Endothelial cell of umbilical vein (primary cell): ENCODE results near the gene SH3PXD2B. TPM values are rescaled to one million over a fixed set of nuclear protein-coding genes. Genes with fewer than 3 reads are reported as not detected.

Experiments used
- BruUV-seq: library from RNA; stranded (reverse); fragments of 400-500 nt; replicated peaks from 2 replicates; lab custom pipeline; 2021; lab: Mats Ljungman, UMichigan
- CTCF ChIA-PET: fragments of 300-600, 350-600 bp; sonication (Branson Sonifier 250); formaldehyde crosslinking; loops from one replicate; lab custom pipeline; 2021; ENCODE audit warnings: antibody characterized with exemption, inconsistent platforms; lab: Charles Lee
- POLR2A ChIA-PET: fragments of 300-600, 350-600 bp; sonication (Branson Sonifier 250); formaldehyde crosslinking; loops from one replicate; lab custom pipeline; 2021; ENCODE audit warnings: antibody characterized with exemption, inconsistent platforms; lab: Charles Lee
- DNase-seq: peaks from one replicate; pipeline ENCODE4 v3.0.0-alpha.2; 2011; ENCODE audit warnings: low read depth, low spot score
- FAIRE-seq: peaks from 2 replicates; lab custom pipeline; 2011; peaks lifted over from hg19 to GRCh38; lab: Jason Lieb, UNC
- H2AFZ ChIP-seq: 2 replicates; pipeline ENCODE4 v1.6.0; 2012; ENCODE audit warnings: low read depth, low read length, control low read depth, inconsistent platforms
- H3K27ac ChIP-seq: 2 replicates; pipeline ENCODE4 v1.5.1; 2011; ENCODE audit warnings: low read depth, mild to moderate bottlenecking, control low read depth, low read length, moderate library complexity; ENCODE audit not compliant: insufficient read depth
- H3K27me3 ChIP-seq, 2 experiments: 2 replicates each; pipeline versions ENCODE4 v1.6.0 to v1.6.1; 2011; ENCODE audit warnings: low read length in 2 of 2, mixed read lengths in 1 of 2; ENCODE audit not compliant: control insufficient read depth in 2 of 2, insufficient read depth in 2 of 2
- H3K36me3 ChIP-seq, 2 experiments: 2 replicates in 1 of 2; 3 replicates in 1 of 2; pipeline ENCODE4 v1.5.1; 2011; ENCODE audit warnings: low read length in 2 of 2, mild to moderate bottlenecking in 1 of 2, moderate library complexity in 1 of 2; ENCODE audit not compliant: control insufficient read depth in 2 of 2, insufficient read depth in 2 of 2; ENCODE audit errors: extremely low read depth in 1 of 2
- H3K4me1 ChIP-seq: 3 replicates; pipeline ENCODE4 v1.5.1; 2011; ENCODE audit warnings: mild to moderate bottlenecking, low read length; ENCODE audit not compliant: control insufficient read depth, insufficient read depth; ENCODE audit errors: extremely low read depth
- H3K4me2 ChIP-seq: 2 replicates; pipeline ENCODE4 v1.6.1; 2011; ENCODE audit warnings: low read length, control low read depth, mixed read lengths; ENCODE audit not compliant: insufficient read depth
- H3K4me3 ChIP-seq, 3 experiments: fragments of 200-600 bp in 1 of 3; sonication (generic), shearing (Covaris generic) in 1 of 3; replicated peaks in 1 of 3; 2 replicates each; pipeline ENCODE4 v1.5.1; 2011 to 2016; ENCODE audit warnings: control low read depth in 3 of 3, low read length in 3 of 3, mild to moderate bottlenecking in 2 of 3, inconsistent platforms in 1 of 3, low read depth in 1 of 3, moderate library complexity in 1 of 3; ENCODE audit not compliant: insufficient read depth in 1 of 3
- H3K79me2 ChIP-seq: 2 replicates; pipeline ENCODE4 v1.6.0; 2012; ENCODE audit warnings: low read length, inconsistent platforms; ENCODE audit not compliant: control insufficient read depth, insufficient read depth
- H3K9ac ChIP-seq: replicated peaks from 2 replicates; pipeline ENCODE3; 2011; ENCODE audit warnings: low read length, control low read depth; ENCODE audit not compliant: insufficient read depth; ENCODE audit errors: extremely low read depth
- H3K9me1 ChIP-seq: replicated peaks from 3 replicates; pipeline ENCODE4 v1.6.0; 2011; ENCODE audit warnings: mild to moderate bottlenecking, low read length; ENCODE audit not compliant: control insufficient read depth, insufficient read depth; ENCODE audit errors: extremely low read depth
- H3K9me3 ChIP-seq: replicated peaks from 2 replicates; pipeline ENCODE4 v1.5.1; 2012; ENCODE audit warnings: low read length, inconsistent platforms; ENCODE audit not compliant: control insufficient read depth, insufficient read depth
- H4K20me1 ChIP-seq: replicated peaks from 2 replicates; pipeline ENCODE3; 2011; ENCODE audit warnings: mild to moderate bottlenecking, low read length; ENCODE audit not compliant: control insufficient read depth, insufficient read depth; ENCODE audit errors: extremely low read depth
- EZH2 ChIP-seq: IDR thresholded peaks from 2 replicates; pipeline ENCODE4 v1.6.1; 2012; ENCODE audit warnings: borderline replicate concordance, low read depth, mild to moderate bottlenecking, moderate library complexity, low read length, inconsistent platforms; ENCODE audit not compliant: severe bottlenecking
- FOS ChIP-seq: IDR thresholded peaks from 2 replicates; pipeline ENCODE4 v1.6.1; 2011; ENCODE audit warnings: mild to moderate bottlenecking, low read length, moderate library complexity, borderline replicate concordance; ENCODE audit not compliant: insufficient read depth
- GATA2 ChIP-seq: IDR thresholded peaks from 2 replicates; pipeline ENCODE4 v1.7.0; 2011; ENCODE audit warnings: low read depth, mild to moderate bottlenecking, moderate library complexity, mixed read lengths, low read length; ENCODE audit not compliant: insufficient read length, insufficient read depth
- JUN ChIP-seq: IDR thresholded peaks from 2 replicates; pipeline ENCODE4 v1.6.1; 2011; ENCODE audit warnings: borderline replicate concordance, low read depth; ENCODE audit not compliant: insufficient read length, insufficient read depth
- MAX ChIP-seq: IDR thresholded peaks from 2 replicates; pipeline ENCODE4 v1.6.1; 2011; ENCODE audit not compliant: insufficient read depth, insufficient read length
- MYC ChIP-seq: IDR thresholded peaks from one replicate; pipeline ENCODE4 v1.6.1; 2011; ENCODE audit warnings: mild to moderate bottlenecking, low read depth, low read length
- POLR2A ChIP-seq: IDR thresholded peaks from 2 replicates; pipeline ENCODE4 v1.6.1; 2012; ENCODE audit warnings: low read depth, mild to moderate bottlenecking, control low read depth, low read length
- POLR2AphosphoS5 ChIP-seq: IDR thresholded peaks from 2 replicates; pipeline ENCODE4 v1.6.1; 2012; ENCODE audit warnings: low read depth, mild to moderate bottlenecking, control low read depth, low read length, moderate library complexity; ENCODE audit not compliant: insufficient read depth
- dilution Hi-C: fragments of 300-500 bp; cut with MboI; formaldehyde crosslinking; loops from one replicate; pipeline ENCODE4 v1.15.0; 2019; ENCODE audit warnings: low sequenced_read_pairs; ENCODE audit not compliant: extremely low pct_ligation_motif_present
- intact Hi-C: fragments of 100-400 bp; cut with micrococcal nuclease; formaldehyde crosslinking; loops from one replicate; pipeline ENCODE4 v1.10.0; 2022
- polyA plus RNA-seq, 4 experiments: library from polyadenylated mRNA; depleted of rRNA in 3 of 4; stranded (reverse) in 3 of 4; unstranded in 1 of 4; fragments of >200 nt; gene quantifications; 2 replicates each; pipeline versions ENCODE4 v1.2.1 to v1.2.3, GENCODE V29; 2011 to 2012; ENCODE audit warnings: missing spikeins in 1 of 4
- total RNA-seq: library from RNA; stranded (reverse); gene quantifications from 2 replicates; pipeline ENCODE4 v1.2.3, GENCODE V29; 2021
- TF ChIP-seq, protein P1 (sequence below), 2 donors: IDR thresholded peaks; 1 replicate in 1 of 2; 2 replicates in 1 of 2; pipeline ENCODE4 v1.5.1; 2011; ENCODE audit warnings: low read length in 2 of 2, mild to moderate bottlenecking in 2 of 2, moderate library complexity in 2 of 2, control low read depth in 1 of 2, inconsistent platforms in 1 of 2, low read depth in 1 of 2; ENCODE audit not compliant: insufficient read depth in 1 of 2; ENCODE audit errors: extremely low read depth in 1 of 2

The SH3PXD2B gene
- total and polyA plus RNA-seq, 2 donors (not counting 3 experiments of a cell fraction or from before 2014, with no cell fraction given) = 23.5 to 66.3 TPM

- H3K79me2 ChIP-seq = peaks cover 91% of the 10 kb centered on the region
- no peaks in the 10 kb centered on the region for H3K9me3 ChIP-seq
- no peaks in the 10 kb centered on the region for H3K27me3 ChIP-seq
- BruUV-seq = no TSS peak
- intact Hi-C loops = loop anchor here (1.0 kb wide), 2 partner anchors 9 to 34 kb away; no protein-coding TSS in a partner anchor
- no peak overlapping the region for H3K4me3 ChIP-seq
- H4K20me1 ChIP-seq = peaks cover 11% of the 10 kb centered on the region
- dilution Hi-C loops = no loop called here
- peak overlapping the region; percentile 22 for H3K4me2 ChIP-seq
- no peak overlapping the region for H2AFZ ChIP-seq
- H3K4me1 ChIP-seq = peaks cover 48% of the 10 kb centered on the region
- DNase-seq (peak; percentile 86), FAIRE-seq (peak; percentile 97)
- H3K36me3 ChIP-seq = peaks cover 0 to 2% of the 10 kb centered on the region in 2 experiments
- POLR2A ChIA-PET = interaction anchor here (1.2 kb wide), 1 partner anchor 494 kb away, joined by 3 read pairs; no protein-coding TSS in a partner anchor
- TF ChIP-seq FOS (peak; percentile 79), POLR2A (no peak), JUN (peak; percentile 51), POLR2AphosphoS5 (peak; percentile 53), MAX (no peak)
- H3K27ac ChIP-seq = peak overlapping the region; percentile 34
- no peak overlapping the region for H3K9ac ChIP-seq
- CTCF ChIA-PET = interaction anchor here (0.7 to 2.3 kb wide), 4 partner anchors 9 to 251 kb away, joined by 3 to 9 read pairs (median 5); no protein-coding TSS in a partner anchor
- H3K9me1 ChIP-seq = no peaks in the 10 kb centered on the region
Measured at GRCh38 chr5:172446336-172447051, 7.8 kb downstream of the SH3PXD2B start.

GRCh38 chr5:172445866-172446265 is 8.5 kb downstream of the SH3PXD2B start:
- Histone ChIP-seq H3K9me1 (no peaks in the 10 kb centered on the region), H3K36me3 (peaks cover 0 to under 1% of the 10 kb centered on the region in 2 experiments), H3K27me3 (no peaks in the 10 kb centered on the region), H2AFZ (no peak overlapping the region), H3K9ac (peak overlapping the region; percentile 11), H3K27ac (peak overlapping the region; percentile 34), H3K79me2 (peaks cover 91% of the 10 kb centered on the region), H4K20me1 (peaks cover 11% of the 10 kb centered on the region), H3K4me1 (peaks cover 46% of the 10 kb centered on the region), H3K4me3 (no peak overlapping the region), H3K4me2 (peak overlapping the region; percentile 22), H3K9me3 (no peaks in the 10 kb centered on the region)
- no peak for TF ChIP-seq POLR2AphosphoS5
- TF ChIP-seq MYC = no peak
- TF ChIP-seq EZH2 = no peak
- no peak for TF ChIP-seq JUN
- no peak for TF ChIP-seq FOS
- no peak for TF ChIP-seq MAX
- TF ChIP-seq GATA2 = no peak
- TF ChIP-seq POLR2A = no peak
- TF ChIP-seq, protein P1, sequence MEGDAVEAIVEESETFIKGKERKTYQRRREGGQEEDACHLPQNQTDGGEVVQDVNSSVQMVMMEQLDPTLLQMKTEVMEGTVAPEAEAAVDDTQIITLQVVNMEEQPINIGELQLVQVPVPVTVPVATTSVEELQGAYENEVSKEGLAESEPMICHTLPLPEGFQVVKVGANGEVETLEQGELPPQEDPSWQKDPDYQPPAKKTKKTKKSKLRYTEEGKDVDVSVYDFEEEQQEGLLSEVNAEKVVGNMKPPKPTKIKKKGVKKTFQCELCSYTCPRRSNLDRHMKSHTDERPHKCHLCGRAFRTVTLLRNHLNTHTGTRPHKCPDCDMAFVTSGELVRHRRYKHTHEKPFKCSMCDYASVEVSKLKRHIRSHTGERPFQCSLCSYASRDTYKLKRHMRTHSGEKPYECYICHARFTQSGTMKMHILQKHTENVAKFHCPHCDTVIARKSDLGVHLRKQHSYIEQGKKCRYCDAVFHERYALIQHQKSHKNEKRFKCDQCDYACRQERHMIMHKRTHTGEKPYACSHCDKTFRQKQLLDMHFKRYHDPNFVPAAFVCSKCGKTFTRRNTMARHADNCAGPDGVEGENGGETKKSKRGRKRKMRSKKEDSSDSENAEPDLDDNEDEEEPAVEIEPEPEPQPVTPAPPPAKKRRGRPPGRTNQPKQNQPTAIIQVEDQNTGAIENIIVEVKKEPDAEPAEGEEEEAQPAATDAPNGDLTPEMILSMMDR (IDR thresholded peaks at IDR 0.05; ENCODE audit: extremely low read depth in 1 of 2, insufficient read depth in 1 of 2, low read depth in 1 of 2, low read length in 2 of 2) = no peak
- no TSS peak for BruUV-seq
- dilution Hi-C loops = no loop called here
- no peak for DNase-seq
- no peak for FAIRE-seq
- POLR2A ChIA-PET = interaction anchor here (1.2 kb wide), 1 partner anchor 495 kb away, joined by 3 read pairs; no protein-coding TSS in a partner anchor
- intact Hi-C loops = loop anchor here (1.0 to 2.0 kb wide), 3 partner anchors 9 to 513 kb away; partner anchors contain the start of gene RPL26L1
- CTCF ChIA-PET = interaction anchor here (0.7 to 2.3 kb wide), 3 partner anchors 9 to 47 kb away, joined by 3 to 9 read pairs (median 5); no protein-coding TSS in a partner anchor
